Epidermal melanocyte (primary cell): ENCODE data around the gene NCS1.

Experiments
- DNase-seq: peaks from one replicate; pipeline ENCODE4 v3.0.0; 2011; ENCODE audit warnings: low spot score; ENCODE audit not compliant: insufficient read length

The NCS1 gene

DNA sequence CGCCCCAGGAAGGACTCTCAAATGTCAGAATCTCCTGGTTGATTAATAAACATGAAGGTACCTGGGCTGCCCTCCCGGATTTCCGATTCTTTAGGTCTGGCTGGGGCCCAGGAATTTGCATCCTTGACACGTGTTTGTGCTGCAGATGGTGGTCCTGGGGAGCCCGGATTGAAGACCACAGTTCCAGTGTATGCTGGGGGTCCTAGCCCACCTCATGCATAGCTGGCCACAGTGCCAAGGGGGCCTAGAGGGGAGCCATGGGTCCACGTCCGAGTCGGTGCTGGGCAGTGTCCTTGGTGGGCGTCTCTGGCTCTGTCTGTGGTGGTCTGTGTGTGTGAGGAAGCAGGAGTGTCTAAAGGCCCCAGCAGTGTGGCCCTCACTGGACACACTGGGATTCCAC lies 3.2 kb downstream of the NCS1 start:
- no peak for DNase-seq

DNA sequence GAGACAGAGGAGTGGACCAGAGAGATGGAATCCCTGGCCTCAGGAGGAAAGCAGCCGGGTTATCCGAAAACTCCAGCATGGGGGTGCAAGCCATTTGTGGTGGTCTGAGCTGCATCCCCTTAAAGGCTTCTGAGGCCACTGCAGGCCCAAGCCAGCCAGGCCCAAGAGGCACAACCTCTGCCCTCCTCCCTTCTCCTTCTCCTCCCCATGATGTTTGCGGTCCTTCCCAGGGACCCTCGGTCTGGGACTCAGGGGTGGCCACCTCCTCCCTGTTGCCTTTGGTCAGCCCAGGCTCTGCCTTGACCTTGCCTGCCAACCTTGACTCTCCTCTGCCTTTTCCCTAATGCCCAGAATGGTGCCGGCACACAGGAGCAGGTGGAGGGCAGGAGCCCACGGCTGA lies 4.6 kb downstream of the NCS1 start:
- no peak for DNase-seq

DNA sequence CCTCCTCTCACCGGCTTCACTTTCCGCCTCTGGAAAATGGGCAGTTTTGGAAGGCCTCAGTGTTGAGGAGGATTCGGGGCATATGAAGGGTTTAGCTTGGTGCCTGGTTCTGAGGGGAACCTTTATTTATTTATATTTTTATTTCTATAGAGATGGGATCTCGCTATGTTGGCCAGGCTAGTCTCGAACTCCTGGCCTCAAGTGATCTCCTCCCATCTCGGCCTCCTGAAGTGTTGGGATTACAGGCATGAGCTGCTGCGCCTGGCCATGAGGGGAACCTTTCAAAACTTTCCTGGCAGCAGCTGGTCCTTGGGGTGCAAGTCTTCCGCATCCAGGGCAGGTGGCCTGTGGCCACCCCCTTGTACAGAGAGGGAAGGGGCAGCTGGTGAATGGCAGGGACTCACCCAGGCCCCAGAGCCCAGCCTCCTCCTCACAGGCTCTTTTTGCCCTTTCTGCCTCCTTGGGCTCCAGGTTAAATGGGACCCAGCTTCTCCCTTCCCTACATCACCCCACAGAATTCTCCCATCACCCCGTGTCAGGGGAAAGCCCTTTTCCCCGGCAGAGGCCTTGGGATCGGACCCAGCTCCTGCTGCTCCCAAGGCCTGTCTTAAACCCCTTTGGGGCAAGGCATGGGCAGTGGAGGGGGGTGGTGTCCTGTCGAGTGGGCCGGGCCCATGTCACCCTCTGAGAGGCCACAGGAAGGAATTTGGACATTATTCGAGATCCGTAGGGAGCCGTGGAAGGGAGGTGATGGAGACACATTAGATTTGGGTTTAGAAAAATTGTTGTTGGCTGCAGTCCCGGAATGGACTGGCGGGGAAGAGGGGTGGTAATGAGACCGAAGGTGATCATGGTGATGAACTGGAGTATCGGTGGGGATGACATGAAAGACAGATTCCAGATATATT lies 5.9 kb downstream of the NCS1 start:
- DNase-seq = no peak

DNA sequence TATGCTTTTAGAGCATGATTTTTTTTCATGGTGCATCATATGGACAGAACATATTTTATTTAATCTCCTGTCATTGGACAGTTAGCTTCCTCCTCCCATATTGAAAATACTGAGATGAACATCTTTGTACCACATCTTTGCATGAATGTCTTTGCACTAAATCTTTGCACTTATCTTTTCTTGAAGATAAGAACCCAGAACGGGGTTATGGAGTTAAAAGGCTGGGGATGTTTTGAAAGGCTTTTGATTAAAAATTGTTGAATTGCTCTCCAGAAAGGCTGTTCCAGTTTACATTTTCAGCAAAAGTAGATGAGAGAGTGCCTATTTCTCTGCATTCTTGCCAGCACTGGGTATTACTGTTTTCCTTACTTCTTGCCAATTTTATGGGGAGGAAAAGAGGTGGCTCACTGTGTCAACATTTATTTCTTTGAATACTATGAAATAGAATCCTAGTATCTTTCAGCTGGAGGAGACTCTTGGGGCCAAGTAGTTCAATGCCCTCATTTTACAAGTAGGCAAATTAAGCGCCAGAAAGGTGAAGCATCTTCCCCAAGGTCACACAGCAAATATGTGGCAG lies 7.2 kb downstream of the NCS1 start:
- DNase-seq = no peak

DNA sequence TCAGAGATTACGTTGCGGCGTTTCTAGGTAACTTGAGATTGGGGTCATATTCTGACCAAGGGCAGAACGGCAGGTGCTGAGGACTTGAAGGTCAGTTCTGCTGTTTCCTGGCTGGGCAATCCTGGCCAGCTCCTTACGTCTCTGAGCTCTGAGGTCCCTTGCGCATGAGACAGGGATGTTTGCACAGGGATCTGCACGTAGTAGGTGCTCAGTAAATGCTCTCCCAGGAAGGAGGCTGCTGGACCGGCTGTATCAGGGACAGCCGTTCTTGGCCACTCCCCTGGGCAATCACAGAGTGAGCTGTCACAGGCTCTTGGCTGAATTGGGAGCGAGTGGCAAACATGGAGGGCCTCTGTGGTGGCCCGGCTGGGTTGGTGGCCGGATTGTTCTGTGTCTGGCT lies 8.3 kb downstream of the NCS1 start:
- DNase-seq = no peak

DNA sequence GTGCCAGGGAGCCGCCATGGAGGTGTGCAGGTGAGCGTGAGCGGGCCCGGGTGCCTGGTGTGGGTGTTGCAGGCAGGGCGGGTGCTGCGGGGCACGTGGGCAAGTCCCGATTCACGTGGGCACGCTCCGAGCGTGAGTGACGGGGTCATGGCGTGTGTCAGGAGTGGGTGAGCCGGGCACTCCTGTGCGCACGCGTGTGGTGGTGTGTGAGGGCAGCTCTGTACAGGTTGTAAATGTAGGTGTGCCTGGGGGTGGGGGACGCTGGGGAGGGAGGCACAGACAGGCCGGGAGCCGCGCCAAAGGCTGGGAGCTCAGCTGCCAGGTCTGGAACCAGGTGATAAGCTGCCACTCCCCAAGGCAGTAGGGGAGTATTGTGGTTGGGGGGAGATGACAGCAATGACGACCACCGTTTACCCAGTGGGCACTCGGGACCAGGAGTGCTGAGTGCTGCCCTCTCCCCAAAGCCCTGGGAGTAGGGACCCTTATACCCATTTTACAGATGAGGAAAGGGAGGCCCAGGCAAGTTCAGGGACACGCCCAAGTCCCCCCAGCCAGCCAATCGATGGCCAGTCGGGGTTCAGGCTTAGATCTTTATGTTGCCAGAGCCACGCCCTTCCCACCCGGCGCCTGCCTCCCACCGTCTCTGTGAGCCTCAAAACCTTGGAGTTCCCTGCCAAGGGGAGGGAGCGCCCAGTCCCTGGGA lies 9.6 kb downstream of the NCS1 start:
- DNase-seq = no peak

DNA sequence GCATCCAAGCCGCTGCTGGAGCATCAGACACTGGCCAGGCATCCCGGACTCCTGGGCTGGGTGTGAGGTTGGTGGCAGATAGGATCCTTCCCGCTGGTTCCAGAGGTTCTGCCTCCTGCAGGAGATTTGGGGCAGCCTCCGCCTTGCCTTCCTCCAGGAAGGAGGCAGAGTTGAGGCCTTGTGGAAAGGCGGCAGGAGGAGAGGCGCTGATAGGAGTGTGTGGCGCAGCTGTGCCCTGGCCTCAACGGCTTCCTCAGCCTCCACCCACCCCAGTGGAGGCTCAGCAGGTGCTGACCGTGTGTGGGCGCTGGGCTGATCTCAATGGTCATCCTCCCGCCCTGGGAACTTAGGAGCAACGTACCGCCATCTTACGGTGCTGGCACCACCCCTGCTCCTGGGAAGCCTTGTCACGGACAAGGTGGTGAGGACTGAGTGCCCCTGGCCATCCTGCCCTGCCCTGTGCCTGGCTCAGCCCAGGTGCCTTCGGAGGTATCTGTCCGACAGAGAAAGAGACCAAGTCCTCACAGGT lies 10.2 kb downstream of the NCS1 start:
- DNase-seq = no peak

DNA sequence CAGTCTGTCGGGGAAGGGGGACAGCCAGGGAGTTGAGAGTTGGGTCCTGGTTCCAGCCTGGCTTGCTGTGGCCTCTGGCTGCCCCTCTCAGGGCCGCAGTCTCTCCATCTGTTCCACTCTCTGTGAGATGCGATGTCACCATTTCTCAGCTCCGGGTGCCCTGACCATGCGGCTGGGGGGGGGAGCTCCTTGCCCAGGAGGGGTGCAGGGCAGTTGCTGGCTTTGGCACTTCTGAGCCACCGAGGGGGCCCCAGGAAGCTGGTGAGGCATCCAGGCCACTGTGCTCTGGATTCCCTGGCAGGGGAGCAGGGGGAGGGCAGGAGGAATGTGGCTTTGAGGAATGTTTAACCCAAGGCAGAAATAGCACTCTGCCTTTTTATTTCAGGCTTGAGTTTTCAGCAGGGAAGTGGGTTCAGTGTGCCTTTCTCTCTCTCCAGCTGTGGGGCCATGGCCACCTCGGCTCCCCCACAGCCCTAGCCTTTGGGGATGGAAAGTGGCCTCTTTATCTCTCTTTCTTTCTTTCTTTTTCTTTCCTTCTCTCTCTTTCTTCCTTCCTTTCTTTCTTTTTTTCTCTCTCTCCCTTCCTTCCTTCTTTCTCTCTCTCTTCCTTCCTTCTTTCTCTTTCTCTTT lies 11.0 kb downstream of the NCS1 start:
- DNase-seq = peak; percentile 97

DNA sequence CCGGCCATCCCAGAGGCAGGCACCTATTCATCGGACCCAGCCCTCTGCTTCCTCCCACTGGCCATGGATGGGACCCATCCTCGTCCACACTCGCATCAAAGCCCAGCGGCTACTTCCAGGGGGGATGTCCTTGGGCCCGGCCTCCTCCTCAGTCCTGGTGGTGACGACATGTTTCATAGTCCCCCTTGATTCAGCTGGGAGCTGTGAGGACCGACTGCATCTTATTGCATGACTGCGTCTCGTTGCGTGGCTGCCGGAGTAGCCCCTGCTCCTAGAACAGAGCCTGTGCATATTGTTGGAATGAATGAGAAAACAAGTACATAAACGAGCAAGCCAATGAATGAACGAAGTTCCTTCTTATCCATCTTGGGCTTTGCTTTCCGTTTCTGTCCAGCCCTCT lies 12.8 kb downstream of the NCS1 start:
- DNase-seq = no peak

DNA sequence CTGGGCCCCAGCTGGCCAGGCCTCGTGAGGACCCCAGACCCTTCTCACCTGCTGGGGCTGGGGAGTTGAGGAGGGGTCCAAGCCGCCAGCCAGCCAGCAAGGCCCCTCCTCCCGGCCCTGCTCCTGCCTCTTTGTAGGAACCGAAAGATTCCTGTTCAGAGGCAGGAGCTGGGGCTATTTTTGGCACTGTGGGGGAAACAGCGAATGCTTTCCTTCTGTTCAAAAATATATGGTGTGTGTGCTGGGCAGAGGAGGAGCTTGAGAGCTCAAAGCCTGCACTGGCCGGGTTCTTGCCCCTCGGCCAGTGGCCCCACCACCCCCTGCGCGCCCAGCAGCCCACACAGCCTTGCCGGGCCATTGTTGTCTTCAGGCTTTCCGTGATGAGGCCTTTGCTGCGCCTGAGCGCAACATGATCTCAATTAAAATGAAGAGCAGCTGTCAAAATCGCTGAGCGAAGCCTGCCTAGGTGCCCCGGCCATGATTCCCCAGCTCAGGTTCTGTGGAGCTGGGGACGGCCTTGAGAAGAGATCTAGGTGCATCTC lies 13.4 kb downstream of the NCS1 start:
- no peak for DNase-seq

DNA sequence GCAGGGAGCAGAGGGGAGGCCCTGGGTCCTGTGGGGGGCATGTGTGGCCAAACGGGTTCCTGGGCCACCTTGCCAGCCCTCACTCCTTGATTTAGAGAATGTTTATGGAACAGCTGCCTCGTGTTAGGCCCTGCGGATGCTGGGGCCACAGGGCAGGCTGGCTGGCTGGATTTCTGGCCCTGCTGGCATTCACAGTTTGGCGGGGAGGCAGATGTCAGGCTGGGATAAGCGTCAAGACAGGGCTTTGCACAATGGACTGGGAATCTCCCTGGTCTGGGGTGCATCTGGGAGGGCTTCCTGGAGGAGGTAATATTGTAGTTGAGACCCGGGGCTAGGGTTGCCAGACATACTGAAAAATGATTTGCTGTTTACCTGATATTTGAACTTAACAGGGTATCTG lies 13.8 kb downstream of the NCS1 start:
- no peak for DNase-seq

DNA sequence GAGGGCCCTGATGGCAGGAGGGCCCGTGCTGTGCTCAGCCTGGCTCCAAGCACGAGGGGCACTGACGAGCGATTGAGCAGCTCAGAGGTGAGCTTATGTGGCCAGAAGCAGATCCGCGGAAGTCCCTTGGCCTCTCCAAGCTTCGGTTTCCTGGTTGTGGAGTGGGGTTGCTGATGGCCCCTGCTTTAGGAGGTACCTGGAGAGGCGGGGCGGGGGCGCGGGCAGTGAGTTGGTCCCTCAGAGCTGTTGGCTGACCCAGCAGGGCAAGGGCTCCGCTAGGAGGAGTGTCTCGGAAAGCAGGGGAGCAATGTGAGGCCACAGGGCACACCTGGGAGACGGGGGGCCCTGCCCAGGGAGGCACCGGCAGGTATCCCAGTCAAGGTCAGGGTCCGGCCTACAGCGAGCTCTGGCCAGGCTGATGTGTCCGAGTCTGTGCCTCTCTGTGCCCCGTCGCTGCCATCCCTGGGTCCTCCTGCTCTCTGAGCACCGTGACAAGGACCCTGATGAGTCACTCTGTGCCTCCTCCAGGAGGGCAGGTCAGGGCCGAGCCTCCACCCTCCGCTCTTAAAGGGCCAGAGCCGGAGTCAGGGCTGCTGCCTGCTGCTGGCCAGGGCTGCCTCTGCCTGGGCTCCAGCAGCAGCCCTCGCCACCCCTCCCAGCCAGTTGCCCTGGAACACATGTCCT lies 14.8 kb downstream of the NCS1 start:
- DNase-seq = no peak

DNA sequence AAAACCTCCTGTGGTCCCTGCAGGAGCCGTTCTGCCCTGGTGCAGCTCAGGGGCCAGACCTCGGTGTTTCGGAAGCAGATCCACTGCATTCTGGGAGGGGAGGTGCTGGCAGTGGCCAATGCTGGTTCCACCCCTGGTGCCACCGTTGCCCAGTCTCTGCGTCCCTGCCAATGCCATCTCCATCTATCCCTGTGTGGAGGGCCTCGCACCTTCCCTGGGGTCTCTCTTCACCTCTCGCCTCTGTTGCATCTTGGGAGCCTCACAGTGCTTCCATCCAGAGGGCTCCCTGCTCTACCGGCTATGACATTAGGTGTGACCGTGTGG lies 15.3 kb downstream of the NCS1 start:
- no peak for DNase-seq

DNA sequence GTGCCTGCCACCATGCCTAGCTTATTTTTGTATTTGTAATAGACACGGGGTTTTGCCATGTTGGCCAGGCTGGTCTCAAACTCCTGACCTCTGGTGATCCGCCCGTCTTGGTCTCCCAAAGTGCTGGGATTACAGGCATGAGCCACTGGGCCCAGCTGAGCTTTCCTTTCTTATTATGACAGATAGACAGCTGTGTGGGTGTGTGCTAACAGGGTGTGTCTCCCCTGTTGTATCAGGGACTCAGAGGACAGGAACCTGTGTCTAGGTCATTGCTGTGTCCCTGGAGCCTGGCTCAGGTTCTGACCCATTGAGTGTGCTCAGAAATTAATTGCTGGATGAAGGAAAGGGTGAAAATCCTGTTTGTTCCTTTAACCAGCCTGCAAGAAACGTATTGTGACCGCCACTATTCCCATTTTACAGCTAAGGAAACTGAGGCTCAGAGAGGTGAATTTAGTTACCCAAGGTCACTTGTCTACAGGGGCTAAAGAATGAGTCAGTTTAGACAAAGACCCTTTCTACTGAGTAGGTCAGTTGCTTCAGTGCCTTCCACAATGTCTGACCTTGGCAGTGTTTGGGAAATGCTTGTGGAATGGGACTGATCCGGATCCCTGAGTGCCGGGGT lies 16.8 kb downstream of the NCS1 start:
- no peak for DNase-seq

DNA sequence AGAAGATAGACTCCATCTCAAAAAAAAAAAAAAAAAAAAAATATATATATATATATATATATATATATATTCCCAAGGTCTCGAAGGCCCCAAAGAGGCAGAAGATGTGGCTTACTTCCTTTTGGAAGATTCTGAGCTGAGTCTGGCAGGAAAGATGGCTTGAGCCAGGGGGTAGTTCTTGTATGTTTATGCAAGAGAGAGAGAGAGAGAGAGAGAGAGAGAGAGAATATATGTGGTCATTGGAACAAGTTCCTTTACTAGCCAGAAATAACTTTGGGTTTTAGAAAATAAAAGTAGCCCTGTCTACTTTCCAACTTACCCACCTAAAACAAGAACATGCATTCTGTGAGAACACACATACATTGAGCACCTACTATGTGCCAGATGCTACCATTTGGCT lies 17.6 kb downstream of the NCS1 start:
- DNase-seq = no peak

DNA sequence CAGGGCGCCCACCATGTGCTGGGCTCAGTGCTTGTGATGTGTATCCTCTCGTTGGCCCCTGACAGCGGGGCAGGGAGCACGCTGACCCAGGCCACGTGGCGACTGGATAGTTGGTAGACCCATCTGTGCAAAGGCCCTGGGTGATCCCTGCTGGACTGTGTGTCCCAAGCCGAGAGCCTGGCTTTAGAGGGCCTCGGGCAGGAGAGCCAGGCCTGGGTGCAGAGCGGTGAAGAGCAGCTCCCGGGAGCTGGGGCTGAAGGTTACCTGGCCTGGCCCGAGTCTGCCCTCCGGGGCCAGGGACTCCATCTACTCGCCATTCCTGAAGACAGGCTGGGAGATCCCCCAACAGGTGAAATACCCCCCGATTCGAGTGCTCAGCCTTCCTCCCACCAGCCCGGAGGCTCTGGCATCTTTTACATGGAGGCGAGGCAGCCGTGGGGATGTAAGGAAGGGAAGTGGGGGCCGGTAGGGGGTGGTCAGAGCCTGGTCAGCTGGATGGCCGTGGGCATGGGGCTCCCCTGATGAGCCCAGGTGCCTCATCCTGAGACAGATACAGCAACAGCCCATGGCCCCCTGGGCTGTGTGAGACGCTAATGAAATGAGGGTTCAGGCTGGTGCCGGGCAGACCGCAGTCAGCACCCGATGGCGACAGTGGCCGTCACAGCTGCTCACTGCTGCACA lies 19.0 kb downstream of the NCS1 start:
- no peak for DNase-seq

DNA sequence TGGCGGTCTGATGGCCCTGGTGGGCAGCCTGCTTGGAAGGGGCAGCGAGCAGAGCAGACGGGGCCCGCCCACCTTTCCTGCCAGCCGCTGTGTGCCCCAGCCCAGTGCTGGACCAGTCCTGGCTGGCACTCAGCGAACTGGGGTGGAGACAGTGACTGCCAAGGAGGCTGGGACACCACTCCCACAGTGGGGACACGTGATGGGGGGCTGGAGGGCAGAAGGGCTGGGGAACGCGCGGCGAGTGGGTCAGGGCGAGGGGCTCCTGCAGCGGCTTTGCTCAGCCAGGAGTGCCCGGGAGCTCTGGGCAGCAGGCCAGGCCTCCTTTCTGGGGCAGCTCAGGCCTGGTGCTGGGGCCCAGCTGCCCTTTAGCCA lies 19.5 kb downstream of the NCS1 start:
- no peak for DNase-seq

DNA sequence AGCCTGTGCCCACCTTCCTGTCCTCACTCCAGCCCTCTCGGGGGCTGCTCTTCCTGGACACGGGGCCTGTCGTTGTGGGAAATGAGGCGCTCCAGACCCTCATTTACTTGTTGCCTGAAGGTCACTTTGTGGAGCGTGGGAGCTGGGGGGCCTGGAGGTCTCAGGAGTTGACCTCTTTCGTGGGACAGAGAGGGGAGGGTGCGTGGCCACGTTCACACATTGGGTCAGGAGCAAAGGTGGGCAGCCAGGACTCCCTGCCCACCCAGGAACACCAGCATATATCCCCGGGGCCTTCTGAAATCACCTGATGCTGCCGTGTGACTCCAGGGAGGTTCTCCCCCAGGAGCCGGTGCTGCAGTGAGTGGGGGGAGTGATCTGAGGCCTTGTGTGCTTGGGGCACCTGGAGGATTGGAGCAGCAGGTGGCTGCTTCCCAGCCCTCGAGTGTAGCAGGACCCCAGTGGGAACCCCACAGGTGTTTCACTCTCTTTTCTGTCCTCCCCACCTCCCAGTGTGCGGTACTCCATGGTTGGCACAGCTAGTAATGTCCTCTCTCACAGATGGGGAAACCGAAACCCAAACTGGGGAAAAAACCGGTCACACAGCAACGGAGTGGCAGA lies 20.3 kb downstream of the NCS1 start:
- DNase-seq = no peak

DNA sequence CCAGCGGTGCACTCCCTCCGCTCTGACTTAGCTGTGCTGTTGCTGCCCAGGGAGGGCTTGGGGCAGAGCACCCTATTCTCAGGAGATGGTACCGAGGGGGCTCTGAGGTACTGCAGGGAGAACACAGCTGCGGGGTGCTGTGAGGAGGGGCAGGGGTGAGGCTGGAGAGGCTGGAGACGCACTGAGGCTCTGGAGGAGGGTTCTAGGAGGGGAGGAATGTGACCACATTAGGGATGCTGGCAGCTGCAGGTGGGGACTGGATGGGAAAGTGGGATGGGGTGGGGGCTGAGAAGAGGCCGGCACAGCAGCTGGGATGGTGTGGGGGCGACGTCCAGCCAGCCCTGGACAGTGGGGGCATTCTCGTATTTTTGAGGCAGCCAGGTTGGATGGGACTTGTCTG lies 20.9 kb downstream of the NCS1 start:
- DNase-seq = no peak
